Small intestine (tissue), 7 donors: ENCODE measurements around the gene CACNA2D1. TPM values are rescaled to one million over a fixed set of nuclear protein-coding genes. Genes with fewer than 3 reads are reported as not detected.

Experiments
- DNase-seq, 2 donors: peaks; one replicate each; pipeline versions ENCODE4 v3.0.0 to v3.0.0-alpha.2; 2013
- FAIRE-seq: peaks from 2 replicates; lab custom pipeline; 2012; peaks lifted over from hg19 to GRCh38; lab: Jason Lieb, UNC
- H3K27ac ChIP-seq, 3 donors: one replicate each; pipeline ENCODE4 v1.5.1; 2013; ENCODE audit warnings: low read length in 2 of 3, mild to moderate bottlenecking in 2 of 3, control low read depth in 1 of 3, inconsistent platforms in 1 of 3, low read depth in 1 of 3, moderate library complexity in 1 of 3
- H3K27me3 ChIP-seq, 3 donors: one replicate each; pipeline ENCODE4 v1.6.1; 2013; ENCODE audit warnings: low read length in 3 of 3, inconsistent platforms in 1 of 3; ENCODE audit not compliant: control insufficient read depth in 3 of 3, insufficient read depth in 3 of 3
- H3K36me3 ChIP-seq, 3 donors: one replicate each; pipeline ENCODE4 v1.6.1; 2013; ENCODE audit warnings: low read length in 3 of 3, inconsistent platforms in 1 of 3, low read depth in 1 of 3, mild to moderate bottlenecking in 1 of 3, moderate library complexity in 1 of 3; ENCODE audit not compliant: control insufficient read depth in 3 of 3, insufficient read depth in 2 of 3
- H3K4me1 ChIP-seq, 3 donors: one replicate each; pipeline ENCODE4 v1.6.1; 2013; ENCODE audit warnings: low read length in 2 of 3, inconsistent platforms in 1 of 3, low read depth in 1 of 3, mild to moderate bottlenecking in 1 of 3, moderate library complexity in 1 of 3; ENCODE audit not compliant: control insufficient read depth in 3 of 3, insufficient read depth in 2 of 3
- H3K4me3 ChIP-seq, 3 donors: one replicate each; pipeline ENCODE4 v1.5.1; 2013; ENCODE audit warnings: low read length in 3 of 3, control low read depth in 1 of 3, inconsistent platforms in 1 of 3, low read depth in 1 of 3, mild to moderate bottlenecking in 1 of 3, moderate library complexity in 1 of 3
- H3K9me3 ChIP-seq, 2 donors: one replicate each; pipeline ENCODE4 v1.6.1; 2013; ENCODE audit warnings: low read depth in 1 of 2, low read length in 1 of 2; ENCODE audit not compliant: control insufficient read depth in 2 of 2, insufficient read depth in 1 of 2
- WGBS, 3 donors: extraction: QIAGEN DNeasy Blood & Tissue Kit; methylation state at CpG; one replicate each; pipeline ENCODE4 v1.1.7; 2013; 5-methylcytosine and 5-hydroxymethylcytosine counted together
- polyA plus RNA-seq, 4 donors: library from polyadenylated mRNA; stranded (reverse) in 3 of 4; unstranded in 1 of 4; fragments of 200-250 nt in 3 of 4; fragments of 120-200 nt in 1 of 4; gene quantifications; one replicate each; pipeline versions ENCODE4 v1.2.1 to v1.2.3, GENCODE V29; 2013
- donor health status: healthy with polysubstance abuse.
- donor health status: control.
- donor health status: control.
- donor health status: Bipolar disorder and iron deficiency.
- donor health status: healthy.

CACNA2D1 gene
- polyA plus RNA-seq, 4 donors, result 1.3 to 4.8 (median 2.7) TPM

DNA sequence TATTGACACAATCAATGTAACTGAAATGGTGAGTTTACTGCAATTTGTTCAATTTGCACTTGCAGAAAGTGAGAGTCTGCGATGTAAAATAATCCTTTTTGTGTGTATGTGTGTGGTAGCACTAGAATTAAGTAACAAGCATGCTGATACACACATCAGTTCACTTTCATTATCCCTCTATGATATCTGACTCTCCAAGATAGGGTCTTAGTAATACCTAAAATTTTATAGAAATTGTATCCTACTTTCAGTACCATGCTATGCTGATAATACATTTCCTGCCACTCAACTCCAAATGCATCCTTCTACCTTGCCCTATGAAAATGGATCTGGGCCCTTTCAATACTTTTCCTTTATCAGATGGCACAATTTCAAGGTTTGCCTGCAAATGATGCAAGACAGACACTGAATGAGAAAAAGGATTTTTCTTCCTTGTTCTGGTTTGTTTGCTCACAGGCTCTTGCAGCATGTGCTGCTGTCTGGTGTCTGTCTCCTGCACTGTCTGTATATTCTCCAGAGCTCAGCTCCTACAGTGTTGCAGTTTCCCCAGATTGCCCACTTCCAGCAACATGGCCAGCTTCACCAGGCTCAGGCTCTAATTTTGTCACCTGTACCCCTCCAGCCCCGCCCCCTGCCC, 375.8 kb downstream of the CACNA2D1 start:
- no peaks in the 10 kb centered on the region for H3K27me3 ChIP-seq
- H3K27ac ChIP-seq, result no peak overlapping the region

GRCh38 chr7:82057476-82057875, 386.1 kb downstream of the CACNA2D1 start:
- Histone ChIP-seq H3K4me3 (no peak overlapping the region), H3K9me3 (no peaks in the 10 kb centered on the region), H3K27me3 (no peaks in the 10 kb centered on the region), H3K4me1 (no peaks in the 10 kb centered on the region), H3K36me3 (no peaks in the 10 kb centered on the region), H3K27ac (no peak overlapping the region)
- FAIRE-seq (no peak), DNase-seq (no peak)
- WGBS, 3 donors, result 78 to 88% (median 81%) methylated on average over 1 of the region's 1 CpG

More for the DNA sequence above, 375.8 kb downstream of the CACNA2D1 start:
- no peaks in the 10 kb centered on the region for H3K9me3 ChIP-seq
- DNase-seq, result no peak
- 89 to 91% (median 90%) methylated on average over 2 of the region's 2 CpGs for WGBS, 3 donors
- H3K4me3 ChIP-seq, result no peak overlapping the region
- no peaks in the 10 kb centered on the region for H3K36me3 ChIP-seq
- no peak for FAIRE-seq
- no peaks in the 10 kb centered on the region for H3K4me1 ChIP-seq

- Histone ChIP-seq H3K36me3 (no peaks in the 10 kb centered on the region), H3K27me3 (no peaks in the 10 kb centered on the region), H3K27ac (no peak overlapping the region), H3K4me3 (no peak overlapping the region), H3K9me3 (no peaks in the 10 kb centered on the region), H3K4me1 (no peaks in the 10 kb centered on the region)
- WGBS, 3 donors, result 88 to 93% (median 88%) methylated on average over 2 of the region's 2 CpGs
- DNase-seq, result no peak
- no peak for FAIRE-seq
Observed at GRCh38 chr7:82056282-82056681, 387.3 kb downstream of the CACNA2D1 start.

DNA sequence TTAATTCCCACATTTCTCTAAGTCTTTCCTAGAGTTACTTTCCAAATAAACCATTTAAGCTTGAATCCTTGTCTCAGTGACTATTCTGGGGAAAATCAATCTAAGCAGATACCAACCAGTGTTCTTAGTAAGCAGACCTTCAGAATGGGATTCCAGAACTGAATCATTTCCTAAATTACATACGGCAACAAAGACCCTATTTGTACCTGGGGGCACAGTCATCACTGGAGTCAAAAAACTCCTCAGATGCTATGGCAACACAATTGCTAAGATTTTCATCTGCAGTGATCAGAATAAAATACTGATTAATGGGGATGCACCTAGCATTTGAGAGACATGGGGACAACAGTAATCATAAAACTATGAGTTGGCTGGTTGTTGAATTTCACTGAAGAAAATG, 389.0 kb downstream of the CACNA2D1 start:
- Histone ChIP-seq H3K27me3 (no peaks in the 10 kb centered on the region), H3K36me3 (no peaks in the 10 kb centered on the region), H3K4me1 (no peaks in the 10 kb centered on the region), H3K9me3 (no peaks in the 10 kb centered on the region), H3K27ac (no peak overlapping the region), H3K4me3 (no peak overlapping the region)
- no peak for DNase-seq
- WGBS, 3 donors, result 57 to 78% (median 72%) methylated on average over 1 of the region's 1 CpG
- FAIRE-seq, result no peak

GRCh38 chr7:82053453-82054032, 390.0 kb downstream of the CACNA2D1 start:
- 86 to 88% (median 88%) methylated on average over 3 of the region's 3 CpGs for WGBS, 3 donors
- peak; percentile 33 for FAIRE-seq
- H3K36me3 ChIP-seq, result no peaks in the 10 kb centered on the region
- H3K4me3 ChIP-seq, result no peak overlapping the region
- no peaks in the 10 kb centered on the region for H3K27me3 ChIP-seq
- no peak overlapping the region for H3K27ac ChIP-seq
- DNase-seq, result no peak
- no peaks in the 10 kb centered on the region for H3K9me3 ChIP-seq
- H3K4me1 ChIP-seq, result no peaks in the 10 kb centered on the region

- H3K9me3 ChIP-seq, result no peaks in the 10 kb centered on the region
- FAIRE-seq (no peak), DNase-seq (no peak)
- H3K36me3 ChIP-seq, result no peaks in the 10 kb centered on the region
- H3K27me3 ChIP-seq, result no peaks in the 10 kb centered on the region
- H3K4me1 ChIP-seq, result no peaks in the 10 kb centered on the region
- WGBS, 3 donors, result 53 to 62% (median 58%) methylated on average over 2 of the region's 2 CpGs
- H3K4me3 ChIP-seq, result no peak overlapping the region
- no peak overlapping the region for H3K27ac ChIP-seq
Observed at GRCh38 chr7:82051601-82052000, 392.0 kb downstream of the CACNA2D1 start.

- 69 to 80% (median 79%) methylated on average over 4 of the region's 4 CpGs for WGBS, 3 donors
- FAIRE-seq (no peak), DNase-seq (no peak)
- Histone ChIP-seq H3K36me3 (no peaks in the 10 kb centered on the region), H3K27ac (no peak overlapping the region), H3K4me3 (no peak overlapping the region), H3K27me3 (no peaks in the 10 kb centered on the region), H3K4me1 (no peaks in the 10 kb centered on the region), H3K9me3 (no peaks in the 10 kb centered on the region)
Observed at GRCh38 chr7:82050792-82051191, 392.8 kb downstream of the CACNA2D1 start.

DNA sequence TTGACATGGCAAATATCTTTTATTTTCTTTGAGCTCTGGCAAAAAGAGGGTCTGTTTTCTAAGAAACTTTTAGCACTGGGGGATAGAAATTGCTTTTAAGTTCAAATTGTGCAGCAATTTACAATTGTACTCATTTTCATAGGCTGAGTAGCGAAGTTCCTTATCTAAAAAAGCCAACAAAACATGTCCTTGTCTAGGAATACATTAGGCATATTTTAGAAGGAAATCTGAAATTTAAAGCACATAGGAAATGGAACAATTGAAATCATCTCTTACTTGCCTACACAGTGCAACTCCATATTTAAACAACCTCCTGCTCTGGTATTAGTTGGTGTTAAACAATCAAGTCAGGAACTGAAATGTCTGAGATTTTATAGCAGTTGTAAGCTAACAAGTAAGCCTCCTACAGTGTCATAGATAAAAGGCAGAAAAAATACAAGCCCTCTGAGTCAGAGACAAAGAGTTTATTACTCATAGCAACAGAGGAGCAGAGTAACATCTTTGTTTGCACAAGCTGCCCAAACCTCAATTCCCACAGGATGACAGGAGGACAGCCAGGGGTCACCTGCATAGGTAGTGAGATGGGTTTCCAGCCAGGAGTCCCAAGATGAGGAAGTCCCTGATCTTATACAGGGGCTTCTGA, 393.6 kb downstream of the CACNA2D1 start:
- DNase-seq (peak in 1 of 2 donors; percentile 33), FAIRE-seq (no peak)
- Histone ChIP-seq H3K27me3 (no peaks in the 10 kb centered on the region), H3K4me1 (no peaks in the 10 kb centered on the region), H3K4me3 (no peak overlapping the region), H3K36me3 (no peaks in the 10 kb centered on the region), H3K27ac (no peak overlapping the region), H3K9me3 (no peaks in the 10 kb centered on the region)
- 63 to 93% (median 80%) methylated on average over 1 of the region's 1 CpG for WGBS, 3 donors
